Skeletal muscle satellite cell (primary cell): ENCODE data around the gene CMTM3. TPM values are rescaled to one million over a fixed set of nuclear protein-coding genes. Genes with fewer than 3 reads are reported as not detected.
"Not testable (repeated sequence)": the region's sequence is repeated elsewhere in the genome, so short reads cannot be mapped to it uniquely, and the experiment has no call there.

Source experiments
- H3K27me3 ChIP-seq: 2 replicates; pipeline ENCODE4 v1.7.0; 2013; ENCODE audit warnings: low read length; ENCODE audit not compliant: control insufficient read depth, insufficient read depth
- H3K36me3 ChIP-seq: 2 replicates; pipeline ENCODE4 v1.7.0; 2013; ENCODE audit warnings: mild to moderate bottlenecking, control low read depth, low read length; ENCODE audit not compliant: insufficient read depth
- H3K4me1 ChIP-seq: 2 replicates; pipeline ENCODE4 v1.7.0; 2013; ENCODE audit warnings: low read length; ENCODE audit not compliant: control insufficient read depth, insufficient read depth
- H3K4me2 ChIP-seq: 2 replicates; pipeline ENCODE4 v1.7.0; 2013; ENCODE audit warnings: mild to moderate bottlenecking, low read length
- H3K4me3 ChIP-seq: 2 replicates; pipeline ENCODE4 v1.7.0; 2013; ENCODE audit warnings: low read length
- H3K9ac ChIP-seq: 2 replicates; pipeline ENCODE4 v1.7.0; 2013; ENCODE audit warnings: mild to moderate bottlenecking, low read depth, low read length, moderate library complexity
- H3K9me3 ChIP-seq: replicated peaks from 2 replicates; pipeline ENCODE4 v1.7.0; 2013; ENCODE audit warnings: mild to moderate bottlenecking, control low read depth, low read length
- total RNA-seq: library from RNA; depleted of rRNA; stranded (reverse); fragments of >200 nt; gene quantifications from 2 replicates; pipeline ENCODE4 v1.2.3, GENCODE V29; 2012; rRNA removed

The CMTM3 gene
- total RNA-seq: 10.4 and 19.0 TPM in 2 replicates

GRCh38 chr16:66604376-66605176 is at the start of gene CMTM3:
Gene CMTM3, plus strand, starts transcription at chr16:66604704. Its CDS starts 102 bp downstream, at chr16:66604806.
- Histone ChIP-seq H3K9ac (peak within 1 kb of the TSS; percentile 90), H3K4me3 (peak within 1 kb of the TSS; percentile 95), H3K4me2 (peak within 1 kb of the TSS; percentile 93), H3K36me3 (peaks cover 10% of the 10 kb centered on the region), H3K4me1 (peaks cover 28% of the 10 kb centered on the region), H3K27me3 (peaks cover 2% of the 10 kb centered on the region), H3K9me3 (peaks cover 2% of the 10 kb centered on the region)

- Histone ChIP-seq H3K4me1 (no peaks in the 10 kb centered on the region), H3K4me3 (no peak overlapping the region), H3K9ac (no peak overlapping the region), H3K27me3 (no peaks in the 10 kb centered on the region), H3K4me2 (no peak overlapping the region), H3K36me3 (peaks cover 26% of the 10 kb centered on the region), H3K9me3 (no peaks in the 10 kb centered on the region)
These were observed 44.4 kb upstream of the CMTM3 start for GRCh38 chr16:66560107-66560506.

GRCh38 chr16:66561381-66562080 is 43.0 kb upstream of the CMTM3 start:
- Histone ChIP-seq H3K4me3 (no peak overlapping the region), H3K4me1 (no peaks in the 10 kb centered on the region), H3K9me3 (no peaks in the 10 kb centered on the region), H3K9ac (no peak overlapping the region), H3K27me3 (no peaks in the 10 kb centered on the region), H3K36me3 (peaks cover 39% of the 10 kb centered on the region), H3K4me2 (no peak overlapping the region)

GRCh38 chr16:66562409-66562808 is 42.1 kb upstream of the CMTM3 start:
- H3K9me3 ChIP-seq: no peaks in the 10 kb centered on the region
- no peak overlapping the region for H3K9ac ChIP-seq
- H3K36me3 ChIP-seq: peaks cover 39% of the 10 kb centered on the region
- H3K4me2 ChIP-seq: no peak overlapping the region
- H3K4me1 ChIP-seq: no peaks in the 10 kb centered on the region
- no peak overlapping the region for H3K4me3 ChIP-seq
- no peaks in the 10 kb centered on the region for H3K27me3 ChIP-seq

GRCh38 chr16:66562986-66563385 is 41.5 kb upstream of the CMTM3 start:
- peaks cover 39% of the 10 kb centered on the region for H3K36me3 ChIP-seq
- no peak overlapping the region for H3K9ac ChIP-seq
- no peak overlapping the region for H3K4me2 ChIP-seq

GRCh38 chr16:66563574-66564334 is 40.8 kb upstream of the CMTM3 start:
- peaks cover 32% of the 10 kb centered on the region for H3K36me3 ChIP-seq
- no peaks in the 10 kb centered on the region for H3K9me3 ChIP-seq
- H3K9ac ChIP-seq: no peak overlapping the region
- peaks cover 4% of the 10 kb centered on the region for H3K4me1 ChIP-seq
- no peak overlapping the region for H3K4me2 ChIP-seq
- H3K4me3 ChIP-seq: no peak overlapping the region
- H3K27me3 ChIP-seq: no peaks in the 10 kb centered on the region

More at GRCh38 chr16:66562986-66563385, 41.5 kb upstream of the CMTM3 start:
- no peaks in the 10 kb centered on the region for H3K4me1 ChIP-seq
- H3K27me3 ChIP-seq: no peaks in the 10 kb centered on the region
- no peak overlapping the region for H3K4me3 ChIP-seq
- H3K9me3 ChIP-seq: no peaks in the 10 kb centered on the region

GRCh38 chr16:66566051-66566901 is 38.2 kb upstream of the CMTM3 start, which contains the start of gene CMTM1:
Gene CMTM1, plus strand, starts transcription at chr16:66566439. Its CDS starts 75 bp downstream, at chr16:66566514.
- H3K4me2 ChIP-seq: no peak within 1 kb of the TSS
- no peaks in the 10 kb centered on the region for H3K9me3 ChIP-seq
- no peak within 1 kb of the TSS for H3K4me3 ChIP-seq
- H3K36me3 ChIP-seq: peaks cover 29% of the 10 kb centered on the region
- H3K9ac ChIP-seq: no peak within 1 kb of the TSS
- no peaks in the 10 kb centered on the region for H3K27me3 ChIP-seq
- peaks cover 23% of the 10 kb centered on the region for H3K4me1 ChIP-seq

GRCh38 chr16:66567270-66567669 is 37.2 kb upstream of the CMTM3 start:
- H3K4me2 ChIP-seq, H3K9ac ChIP-seq, H3K9me3 ChIP-seq, H3K4me3 ChIP-seq, H3K27me3 ChIP-seq: not testable (repeated sequence)
- H3K4me1 ChIP-seq: peaks cover 23% of the 10 kb centered on the region
- H3K36me3 ChIP-seq: peaks cover 29% of the 10 kb centered on the region

GRCh38 chr16:66568355-66568754 is 36.1 kb upstream of the CMTM3 start:
- Histone ChIP-seq H3K4me3 (no peak overlapping the region), H3K9me3 (no peaks in the 10 kb centered on the region), H3K4me1 (peaks cover 23% of the 10 kb centered on the region), H3K9ac (no peak overlapping the region), H3K36me3 (peaks cover 25% of the 10 kb centered on the region), H3K4me2 (no peak overlapping the region), H3K27me3 (no peaks in the 10 kb centered on the region)

- Histone ChIP-seq H3K9me3 (no peaks in the 10 kb centered on the region), H3K9ac (no peak overlapping the region), H3K36me3 (peaks cover 19% of the 10 kb centered on the region), H3K4me1 (peaks cover 23% of the 10 kb centered on the region), H3K4me2 (peak overlapping the region; percentile 65), H3K27me3 (no peaks in the 10 kb centered on the region), H3K4me3 (peak overlapping the region; percentile 14)
These were observed 35.4 kb upstream of the CMTM3 start for GRCh38 chr16:66569131-66569530.
